Body of pancreas (tissue), 4 donors: ENCODE results near the gene TNNT2. TPM values are rescaled to one million over a fixed set of nuclear protein-coding genes. Genes with fewer than 3 reads are reported as not detected.

Source experiments
- ATAC-seq: fragments of 150-250 bp; one replicate; pipeline ENCODE4 v1.9.1; 2016
- DNase-seq, 4 donors: peaks; one replicate each; pipeline ENCODE4 v3.0.0-alpha.2; 2019
- H3K27ac ChIP-seq, 4 donors: fragments of 200-600 bp; sonication (generic); 1 replicate in 3 of 4; 2 replicates in 1 of 4; pipeline versions ENCODE4 v1.5.1 to v1.6.1; 2016 to 2019; ENCODE audit warnings: mild to moderate bottlenecking in 1 of 4, mixed read lengths in 1 of 4, moderate library complexity in 1 of 4
- H3K27me3 ChIP-seq, 2 donors: fragments of 200-600 bp; sonication (generic); one replicate each; pipeline ENCODE4 v1.6.0; 2016; ENCODE audit warnings: mild to moderate bottlenecking in 1 of 2
- H3K36me3 ChIP-seq, 2 donors: fragments of 200-600 bp; sonication (generic); replicated peaks in 1 of 2; 2 replicates each; pipeline ENCODE4 v1.5.1; 2016; ENCODE audit warnings: low read depth in 2 of 2; ENCODE audit not compliant: insufficient read depth in 1 of 2
- H3K4me1 ChIP-seq: fragments of 200-600 bp; sonication (generic); one replicate; pipeline ENCODE4 v1.6.0; 2016
- H3K4me3 ChIP-seq, 2 donors: fragments of 200-600 bp; sonication (generic); 1 replicate in 1 of 2; 2 replicates in 1 of 2; pipeline ENCODE4 v1.5.1; 2016 to 2019
- H3K9me3 ChIP-seq, 3 donors: fragments of 200-600 bp; sonication (generic); 1 replicate in 2 of 3; 2 replicates in 1 of 3; pipeline ENCODE4 v1.5.1; 2016
- CTCF ChIP-seq, 7 experiments: fragments of 450-650 bp in 4 of 7; fragments of 200-600 bp in 3 of 7; sonication (generic) in 3 of 7; IDR thresholded peaks; one replicate each; pipeline ENCODE4 v1.5.1; 2016 to 2019; ENCODE audit warnings: antibody characterized with exemption in 7 of 7
- POLR2A ChIP-seq, 3 donors: fragments of 450-650 bp; IDR thresholded peaks; one replicate each; pipeline ENCODE4 v1.6.1; 2016; ENCODE audit warnings: antibody characterized with exemption in 3 of 3, mild to moderate bottlenecking in 2 of 3
- WGBS, 2 donors: methylation state at CpG; one replicate each; pipeline ENCODE4 v1.1.5; 2017; 5-methylcytosine and 5-hydroxymethylcytosine counted together
- intact Hi-C: fragments of 100-400 bp; cut with DNase I; formaldehyde crosslinking; loops from one replicate; pipeline ENCODE4 v1.15.1; 2023
- total RNA-seq, 2 donors: library from RNA; depleted of rRNA; stranded (reverse); fragments of >200 nt; gene quantifications; one replicate each; pipeline ENCODE4 v1.1.0, GENCODE V29; 2016

TNNT2 gene
- total RNA-seq, 2 donors from 2014 or later, result 1.8 TPM; not detected in 1

- no peak overlapping the region for H3K27ac ChIP-seq
- no peaks in the 10 kb centered on the region for H3K27me3 ChIP-seq
- H3K4me1 ChIP-seq, result no peaks in the 10 kb centered on the region
- TF ChIP-seq POLR2A (IDR thresholded peaks at IDR 0.05) (no peak), CTCF (IDR thresholded peaks at IDR 0.05) (no peak)
- no peak for ATAC-seq
- no peak overlapping the region for H3K4me3 ChIP-seq
- intact Hi-C loops, result no loop called here
- no peaks in the 10 kb centered on the region for H3K36me3 ChIP-seq
- no peak for DNase-seq
- WGBS, 2 donors, result 91 to 93% methylated on average over 2 of the region's 2 CpGs
- no peaks in the 10 kb centered on the region for H3K9me3 ChIP-seq
These were observed 48.2 kb downstream of the TNNT2 start for GRCh38 chr1:201329286-201329685.

GRCh38 chr1:201328576-201328975 lies 48.9 kb downstream of the TNNT2 start:
- no peak for DNase-seq
- WGBS, 2 donors, result 62 to 68% methylated on average over 4 of the region's 4 CpGs
- intact Hi-C loops, result no loop called here
- H3K27ac ChIP-seq, result no peak overlapping the region
- no peak for TF ChIP-seq CTCF (IDR thresholded peaks at IDR 0.05)
- TF ChIP-seq POLR2A (IDR thresholded peaks at IDR 0.05), result no peak
- no peaks in the 10 kb centered on the region for H3K27me3 ChIP-seq
- H3K4me1 ChIP-seq, result no peaks in the 10 kb centered on the region
- ATAC-seq, result no peak
- H3K36me3 ChIP-seq, result no peaks in the 10 kb centered on the region
- H3K9me3 ChIP-seq, result no peaks in the 10 kb centered on the region
- H3K4me3 ChIP-seq, result no peak overlapping the region

GRCh38 chr1:201327687-201328240 lies 49.7 kb downstream of the TNNT2 start:
- Histone ChIP-seq H3K36me3 (no peaks in the 10 kb centered on the region), H3K9me3 (no peaks in the 10 kb centered on the region), H3K4me1 (no peaks in the 10 kb centered on the region), H3K27me3 (no peaks in the 10 kb centered on the region), H3K27ac (no peak overlapping the region), H3K4me3 (no peak overlapping the region)
- ATAC-seq (no peak), DNase-seq (no peak)
- TF ChIP-seq CTCF (IDR thresholded peaks at IDR 0.05) (no peak), POLR2A (IDR thresholded peaks at IDR 0.05) (no peak)
- intact Hi-C loops, result no loop called here
- WGBS, 2 donors, result 81 to 95% methylated on average over 7 of the region's 7 CpGs

GRCh38 chr1:201326710-201327109 lies 50.8 kb downstream of the TNNT2 start:
- WGBS, 2 donors, result 62 to 75% methylated on average over 4 of the region's 4 CpGs
- no peak for ATAC-seq
- Histone ChIP-seq H3K4me3 (no peak overlapping the region), H3K4me1 (no peaks in the 10 kb centered on the region), H3K36me3 (no peaks in the 10 kb centered on the region), H3K27ac (no peak overlapping the region), H3K27me3 (no peaks in the 10 kb centered on the region), H3K9me3 (no peaks in the 10 kb centered on the region)
- TF ChIP-seq POLR2A (IDR thresholded peaks at IDR 0.05) (no peak), CTCF (IDR thresholded peaks at IDR 0.05) (no peak)
- DNase-seq, result no peak
- intact Hi-C loops, result no loop called here

- Histone ChIP-seq H3K27me3 (no peaks in the 10 kb centered on the region), H3K4me3 (no peak overlapping the region), H3K9me3 (no peaks in the 10 kb centered on the region), H3K27ac (no peak overlapping the region), H3K4me1 (no peaks in the 10 kb centered on the region), H3K36me3 (no peaks in the 10 kb centered on the region)
- no peak for TF ChIP-seq POLR2A (IDR thresholded peaks at IDR 0.05)
- no peak for TF ChIP-seq CTCF (IDR thresholded peaks at IDR 0.05)
- DNase-seq, result no peak
- intact Hi-C loops, result no loop called here
- 80 to 81% methylated on average over 8 of the region's 8 CpGs for WGBS, 2 donors
- no peak for ATAC-seq
These were observed 51.8 kb downstream of the TNNT2 start for GRCh38 chr1:201325678-201326060.
